NB4 (cell line): ENCODE measurements around the gene GRAMD2A.

ENCODE experiments used
- POLR2A ChIP-seq: IDR thresholded peaks from 2 replicates; pipeline ENCODE4 v1.6.1; 2011; ENCODE audit warnings: mild to moderate bottlenecking; ENCODE audit not compliant: insufficient read length; ENCODE audit errors: extremely low read depth
- TF ChIP-seq, protein P1 (sequence below): IDR thresholded peaks from one replicate; pipeline ENCODE4 v1.5.1; 2012; ENCODE audit warnings: low read depth, low read length
- TF ChIP-seq, protein P2 (sequence below): IDR thresholded peaks from 2 replicates; pipeline ENCODE4 v1.6.1; 2011; ENCODE audit warnings: low read depth, low read length

GRCh38 chr15:72230197-72231065, 32.8 kb upstream of the GRAMD2A start:
- TF ChIP-seq, protein P1, sequence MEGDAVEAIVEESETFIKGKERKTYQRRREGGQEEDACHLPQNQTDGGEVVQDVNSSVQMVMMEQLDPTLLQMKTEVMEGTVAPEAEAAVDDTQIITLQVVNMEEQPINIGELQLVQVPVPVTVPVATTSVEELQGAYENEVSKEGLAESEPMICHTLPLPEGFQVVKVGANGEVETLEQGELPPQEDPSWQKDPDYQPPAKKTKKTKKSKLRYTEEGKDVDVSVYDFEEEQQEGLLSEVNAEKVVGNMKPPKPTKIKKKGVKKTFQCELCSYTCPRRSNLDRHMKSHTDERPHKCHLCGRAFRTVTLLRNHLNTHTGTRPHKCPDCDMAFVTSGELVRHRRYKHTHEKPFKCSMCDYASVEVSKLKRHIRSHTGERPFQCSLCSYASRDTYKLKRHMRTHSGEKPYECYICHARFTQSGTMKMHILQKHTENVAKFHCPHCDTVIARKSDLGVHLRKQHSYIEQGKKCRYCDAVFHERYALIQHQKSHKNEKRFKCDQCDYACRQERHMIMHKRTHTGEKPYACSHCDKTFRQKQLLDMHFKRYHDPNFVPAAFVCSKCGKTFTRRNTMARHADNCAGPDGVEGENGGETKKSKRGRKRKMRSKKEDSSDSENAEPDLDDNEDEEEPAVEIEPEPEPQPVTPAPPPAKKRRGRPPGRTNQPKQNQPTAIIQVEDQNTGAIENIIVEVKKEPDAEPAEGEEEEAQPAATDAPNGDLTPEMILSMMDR, result no peak
- TF ChIP-seq POLR2A, result peak; percentile 26
- TF ChIP-seq, protein P2, sequence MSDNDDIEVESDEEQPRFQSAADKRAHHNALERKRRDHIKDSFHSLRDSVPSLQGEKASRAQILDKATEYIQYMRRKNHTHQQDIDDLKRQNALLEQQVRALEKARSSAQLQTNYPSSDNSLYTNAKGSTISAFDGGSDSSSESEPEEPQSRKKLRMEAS, result peak; percentile 36; the same call in 1 of the 2 replicates
